HepG2 (cell line): ENCODE data around the gene RMDN2. TPM values are rescaled to one million over a fixed set of nuclear protein-coding genes. Genes with fewer than 3 reads are reported as not detected.
A peak's percentile ranks its signal among the peaks of the same experiment; 100 is the strongest.

Experiments used
- AGO2 ChIP-seq: fragments of 200-400 bp; formaldehyde crosslinking; optimal IDR thresholded peaks from 2 replicates; pipeline ENCODE3; 2017; ENCODE audit warnings: mild to moderate bottlenecking, low read depth, low read length, moderate library complexity
- CEBPG ChIP-seq: IDR thresholded peaks from 2 replicates; pipeline ENCODE4 v1.6.1; 2016
- DBP ChIP-seq: sonication (generic); formaldehyde crosslinking; IDR thresholded peaks from 2 replicates; pipeline ENCODE4 v1.4.0; 2020; ENCODE audit warnings: missing genetic modification reagents; ENCODE audit errors: not compliant biosample characterization
- FOXP1 ChIP-seq, 2 experiments: fragments of 450-650 bp in 1 of 2; IDR thresholded peaks; 2 replicates each; pipeline ENCODE4 v1.6.1; 2017 to 2018; ENCODE audit warnings: antibody characterized with exemption in 1 of 2
- GRHL1 ChIP-seq: sonication (generic); formaldehyde crosslinking; conservative IDR thresholded peaks from 2 replicates; pipeline ENCODE4 v1.8.0; 2022; ENCODE audit warnings: missing genetic modification reagents
- MAFF ChIP-seq: IDR thresholded peaks from 2 replicates; pipeline ENCODE4 v1.6.1; 2011; ENCODE audit warnings: low read depth, low read length, improper control_type of control experiment
- NCOA2 ChIP-seq: sonication (generic); formaldehyde crosslinking; IDR thresholded peaks from 2 replicates; pipeline ENCODE4 v1.8.0; 2022; ENCODE audit warnings: inconsistent platforms
- NR2F6 ChIP-seq, 2 experiments: IDR thresholded peaks; 2 replicates each; pipeline ENCODE4 v1.6.1; 2016; ENCODE audit warnings: antibody characterized with exemption in 1 of 2, mild to moderate bottlenecking in 1 of 2
- PLSCR1 ChIP-seq: sonication (generic); formaldehyde crosslinking; IDR thresholded peaks from 2 replicates; pipeline ENCODE4 v1.5.0; 2020; ENCODE audit warnings: missing genetic modification reagents, mild to moderate bottlenecking, borderline replicate concordance
- POLR2AphosphoS5 ChIP-seq: IDR thresholded peaks from 2 replicates; pipeline ENCODE4 v1.6.1; 2012; ENCODE audit warnings: low read depth, low read length
- THRA ChIP-seq: sonication (generic); formaldehyde crosslinking; IDR thresholded peaks from 2 replicates; pipeline ENCODE4 v1.4.0; 2020; ENCODE audit warnings: missing genetic modification reagents, borderline replicate concordance
- ZNF512B ChIP-seq: sonication (generic); formaldehyde crosslinking; IDR thresholded peaks from 2 replicates; pipeline ENCODE4 v1.5.1; 2020; ENCODE audit warnings: missing genetic modification reagents, mild to moderate bottlenecking, borderline replicate concordance
- ZNF569 ChIP-seq: sonication (generic); formaldehyde crosslinking; IDR thresholded peaks from 2 replicates; pipeline ENCODE4 v1.5.0; 2020; ENCODE audit warnings: mild to moderate bottlenecking, missing genetic modification reagents, moderate library complexity, borderline replicate concordance
- polyA plus RNA-seq, 8 experiments: library from polyadenylated mRNA; depleted of rRNA in 3 of 8; stranded (reverse) in 7 of 8; unstranded in 1 of 8; fragments of >200 nt; fragmentation: Illumina TruSeq in 4 of 8; extraction: Trizol in 4 of 8; gene quantifications; 2 replicates each; pipeline versions ENCODE4 v1.2.1 to v1.2.3, GENCODE V29; 2011 to 2016; ENCODE audit warnings: low read depth in 4 of 8, missing spikeins in 1 of 8, mixed read lengths in 1 of 8; ENCODE audit not compliant: insufficient read depth in 1 of 8
- total RNA-seq, 5 experiments: library from RNA; depleted of rRNA; stranded (reverse); fragments of >200 nt; fragmentation: Illumina TruSeq; extraction: Trizol; gene quantifications; 2 replicates each; pipeline ENCODE4 v1.2.3, GENCODE V29; 2016; ENCODE audit warnings: low read depth in 1 of 5
- TF ChIP-seq, protein P1 (sequence below): sonication (generic); formaldehyde crosslinking; IDR thresholded peaks from 2 replicates; pipeline ENCODE4 v1.4.0; 2020; ENCODE audit warnings: missing genetic modification reagents, mild to moderate bottlenecking, borderline replicate concordance
- TF ChIP-seq, protein P2 (sequence below): sonication (generic); formaldehyde crosslinking; conservative IDR thresholded peaks from 2 replicates; pipeline ENCODE4 v1.4.0; 2020; ENCODE audit warnings: missing genetic modification reagents

Gene RMDN2
- total and polyA plus RNA-seq, 2 of the 13 experiments (the other 11 are each of a cell fraction or from before 2014, with no cell fraction given): 2.3 to 8.9 TPM

- TF ChIP-seq GRHL1 (CRISPR knock-in tag) (no peak), NCOA2 (peak; percentile 64), ZNF512B (CRISPR knock-in tag) (no peak), FOXP1 (IDR thresholded peaks at IDR 0.05) (no peak), FOXP1 (CRISPR knock-in tag; IDR thresholded peaks at IDR 0.05) (no peak; the same call in none of the 2 replicates), MAFF (no peak), NR2F6 (IDR thresholded peaks at IDR 0.05) (peak; percentile 52; the same call in 1 of the 2 replicates), NR2F6 (CRISPR knock-in tag; IDR thresholded peaks at IDR 0.05) (peak; percentile 84), ZNF569 (CRISPR knock-in tag) (no peak), POLR2AphosphoS5 (peak; percentile 96), PLSCR1 (CRISPR knock-in tag) (no peak; the same call in 1 of the 2 replicates), DBP (peak; percentile 90), CEBPG (peak; percentile 79), AGO2 (peak; percentile 90), THRA (CRISPR knock-in tag) (peak; percentile 64; the same call in 1 of the 2 replicates)
- TF ChIP-seq, protein P1, sequence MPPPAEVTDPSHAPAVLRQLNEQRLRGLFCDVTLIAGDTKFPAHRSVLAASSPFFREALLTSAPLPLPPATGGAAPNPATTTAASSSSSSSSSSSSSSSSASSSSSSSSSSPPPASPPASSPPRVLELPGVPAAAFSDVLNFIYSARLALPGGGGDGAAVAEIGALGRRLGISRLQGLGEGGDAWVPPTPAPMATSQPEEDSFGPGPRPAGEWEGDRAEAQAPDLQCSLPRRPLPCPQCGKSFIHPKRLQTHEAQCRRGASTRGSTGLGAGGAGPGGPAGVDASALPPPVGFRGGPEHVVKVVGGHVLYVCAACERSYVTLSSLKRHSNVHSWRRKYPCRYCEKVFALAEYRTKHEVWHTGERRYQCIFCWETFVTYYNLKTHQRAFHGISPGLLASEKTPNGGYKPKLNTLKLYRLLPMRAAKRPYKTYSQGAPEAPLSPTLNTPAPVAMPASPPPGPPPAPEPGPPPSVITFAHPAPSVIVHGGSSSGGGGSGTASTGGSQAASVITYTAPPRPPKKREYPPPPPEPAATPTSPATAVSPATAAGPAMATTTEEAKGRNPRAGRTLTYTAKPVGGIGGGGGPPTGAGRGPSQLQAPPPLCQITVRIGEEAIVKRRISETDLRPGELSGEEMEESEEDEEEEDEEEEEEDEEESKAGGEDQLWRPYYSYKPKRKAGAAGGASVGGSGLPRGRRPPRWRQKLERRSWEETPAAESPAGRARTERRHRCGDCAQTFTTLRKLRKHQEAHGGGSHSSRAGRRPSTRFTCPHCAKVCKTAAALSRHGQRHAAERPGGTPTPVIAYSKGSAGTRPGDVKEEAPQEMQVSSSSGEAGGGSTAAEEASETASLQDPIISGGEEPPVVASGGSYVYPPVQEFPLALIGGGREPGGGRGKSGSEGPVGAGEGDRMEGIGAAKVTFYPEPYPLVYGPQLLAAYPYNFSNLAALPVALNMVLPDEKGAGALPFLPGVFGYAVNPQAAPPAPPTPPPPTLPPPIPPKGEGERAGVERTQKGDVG (CRISPR knock-in tag): peak; percentile 93
- TF ChIP-seq, protein P2, sequence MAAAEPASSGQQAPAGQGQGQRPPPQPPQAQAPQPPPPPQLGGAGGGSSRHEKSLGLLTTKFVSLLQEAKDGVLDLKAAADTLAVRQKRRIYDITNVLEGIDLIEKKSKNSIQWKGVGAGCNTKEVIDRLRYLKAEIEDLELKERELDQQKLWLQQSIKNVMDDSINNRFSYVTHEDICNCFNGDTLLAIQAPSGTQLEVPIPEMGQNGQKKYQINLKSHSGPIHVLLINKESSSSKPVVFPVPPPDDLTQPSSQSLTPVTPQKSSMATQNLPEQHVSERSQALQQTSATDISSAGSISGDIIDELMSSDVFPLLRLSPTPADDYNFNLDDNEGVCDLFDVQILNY (CRISPR knock-in tag): no peak; the same call in none of the 2 replicates
Observed at GRCh38 chr2:37925063-37925897, at the start of gene RMDN2 (continued).
